HG03342 (cell line): Measurements from ENCODE around the gene NEK2.
"Not testable (repeated sequence)": the region's sequence is repeated elsewhere in the genome, so short reads cannot be mapped to it uniquely, and the experiment has no call there.

ENCODE experiments used
- ATAC-seq: cut with Tn5 transposase; IDR thresholded peaks from one replicate; pipeline ENCODE4 v1.9.1; 2021; ENCODE audit warnings: mild to moderate bottlenecking, moderate library complexity; ENCODE audit not compliant: unreplicated experiment

NEK2 gene

GRCh38 chr1:211695135-211695816 is 19.9 kb upstream of the NEK2 start:
- ATAC-seq, result peak; percentile 40

GRCh38 chr1:211693911-211694310 is 18.5 kb upstream of the NEK2 start:
- not testable (repeated sequence) for ATAC-seq

GRCh38 chr1:211688421-211688820 is 13.0 kb upstream of the NEK2 start:
- no peak for ATAC-seq

- no peak for ATAC-seq
Observed at GRCh38 chr1:211687462-211688215, 12.2 kb upstream of the NEK2 start.

GRCh38 chr1:211685823-211686222 is 10.4 kb upstream of the NEK2 start:
- ATAC-seq, result no peak

GRCh38 chr1:211684791-211685190 is 9.4 kb upstream of the NEK2 start:
- no peak for ATAC-seq

GRCh38 chr1:211684331-211684730 is 8.9 kb upstream of the NEK2 start:
- no peak for ATAC-seq

- ATAC-seq, result no peak
Observed at GRCh38 chr1:211683396-211684297, 8.2 kb upstream of the NEK2 start.

- ATAC-seq, result not testable (repeated sequence)
Observed at GRCh38 chr1:211682186-211682585, 6.8 kb upstream of the NEK2 start.

- ATAC-seq, result peak; percentile 76
Observed at GRCh38 chr1:211680752-211681327, 5.4 kb upstream of the NEK2 start.

GRCh38 chr1:211677659-211678058 is 2.2 kb upstream of the NEK2 start:
- ATAC-seq, result peak; percentile 25

GRCh38 chr1:211676761-211677160 is 1.3 kb upstream of the NEK2 start:
- ATAC-seq, result no peak

GRCh38 chr1:211676106-211676583 is 724 bp upstream of the NEK2 start:
- ATAC-seq, result no peak

- ATAC-seq, result no peak
Observed at GRCh38 chr1:211667065-211667617, 8.3 kb downstream of the NEK2 start.

- no peak for ATAC-seq
Observed at GRCh38 chr1:211660718-211661222, 14.7 kb downstream of the NEK2 start.

GRCh38 chr1:211656728-211657127 is 18.7 kb downstream of the NEK2 start:
- ATAC-seq, result no peak

- ATAC-seq, result peak; percentile 88
Observed at GRCh38 chr1:211654838-211655787, 20.3 kb downstream of the NEK2 start.

GRCh38 chr1:211653959-211654496 is 21.4 kb downstream of the NEK2 start:
- no peak for ATAC-seq

- ATAC-seq, result no peak
Observed at GRCh38 chr1:211653293-211653692, 22.1 kb downstream of the NEK2 start.
